Esophagus squamous epithelium (tissue), 4 donors: ENCODE measurements around the gene LARGE1.

Experiments used
- CTCF ChIP-seq, 6 experiments: fragments of 450-650 bp in 4 of 6; fragments of 200-600 bp in 2 of 6; sonication (generic) in 2 of 6; IDR thresholded peaks; one replicate each; pipeline ENCODE4 v1.5.1; 2016 to 2019; ENCODE audit warnings: antibody characterized with exemption in 6 of 6, mild to moderate bottlenecking in 4 of 6, moderate library complexity in 4 of 6
- POLR2A ChIP-seq, 4 donors: fragments of 450-650 bp; IDR thresholded peaks; one replicate each; pipeline ENCODE4 v1.6.1; 2017; ENCODE audit warnings: antibody characterized with exemption in 4 of 4, mild to moderate bottlenecking in 4 of 4, moderate library complexity in 3 of 4

- TF ChIP-seq CTCF (IDR thresholded peaks at IDR 0.05) (no peak), POLR2A (IDR thresholded peaks at IDR 0.05) (no peak)
These were observed 623.3 kb downstream of the LARGE1 start for GRCh38 chr22:33296941-33297340.
